GM11168 (cell line): ENCODE measurements around the gene DYNC1I1.

ENCODE experiments used
- in situ Hi-C: fragments of 300-500 bp; cut with MboI; formaldehyde crosslinking; loops from one replicate; pipeline ENCODE4 v1.12.0; 2022; ENCODE audit warnings: low sequenced_read_pairs; ENCODE audit not compliant: unreplicated experiment

The DYNC1I1 gene

GRCh38 chr7:95999481-95999880, 227.1 kb downstream of the DYNC1I1 start:
- in situ Hi-C loops = no loop called here

- in situ Hi-C loops = no loop called here
These were observed 232.2 kb downstream of the DYNC1I1 start for GRCh38 chr7:96004578-96004977.

GRCh38 chr7:96005271-96005670, 232.9 kb downstream of the DYNC1I1 start:
- in situ Hi-C loops = no loop called here

GRCh38 chr7:96009148-96009547, 236.8 kb downstream of the DYNC1I1 start:
- in situ Hi-C loops = no loop called here

GRCh38 chr7:96013836-96014235, 241.5 kb downstream of the DYNC1I1 start:
- in situ Hi-C loops = no loop called here

- in situ Hi-C loops = no loop called here
These were observed 242.3 kb downstream of the DYNC1I1 start for GRCh38 chr7:96014617-96015016.

GRCh38 chr7:96016056-96016586, 243.8 kb downstream of the DYNC1I1 start:
- in situ Hi-C loops = no loop called here

GRCh38 chr7:96016735-96017134, 244.4 kb downstream of the DYNC1I1 start:
- in situ Hi-C loops = no loop called here

GRCh38 chr7:96017877-96018276, 245.5 kb downstream of the DYNC1I1 start:
- in situ Hi-C loops = no loop called here

GRCh38 chr7:96021568-96021967, 249.2 kb downstream of the DYNC1I1 start:
- in situ Hi-C loops = no loop called here

- in situ Hi-C loops = no loop called here
These were observed 251.0 kb downstream of the DYNC1I1 start for GRCh38 chr7:96023387-96023786.

GRCh38 chr7:96026010-96026409, 253.7 kb downstream of the DYNC1I1 start:
- in situ Hi-C loops = no loop called here

- in situ Hi-C loops = no loop called here
These were observed 254.3 kb downstream of the DYNC1I1 start for GRCh38 chr7:96026611-96027010.

GRCh38 chr7:96028729-96029128, 256.4 kb downstream of the DYNC1I1 start:
- in situ Hi-C loops = no loop called here

GRCh38 chr7:96033009-96033598, 260.8 kb downstream of the DYNC1I1 start:
- in situ Hi-C loops = no loop called here

- in situ Hi-C loops = no loop called here
These were observed 262.8 kb downstream of the DYNC1I1 start for GRCh38 chr7:96034940-96035727.

GRCh38 chr7:96040250-96040772, 268.0 kb downstream of the DYNC1I1 start:
- in situ Hi-C loops = no loop called here

- in situ Hi-C loops = no loop called here
These were observed 268.8 kb downstream of the DYNC1I1 start for GRCh38 chr7:96041171-96041570.

- in situ Hi-C loops = no loop called here
These were observed 272.8 kb downstream of the DYNC1I1 start for GRCh38 chr7:96045181-96045580.

- in situ Hi-C loops = no loop called here
These were observed 273.6 kb downstream of the DYNC1I1 start for GRCh38 chr7:96045919-96046318.

- in situ Hi-C loops = no loop called here
These were observed 279.9 kb downstream of the DYNC1I1 start for GRCh38 chr7:96052289-96052688.
